Endothelial cell of umbilical vein (primary cell): ENCODE data around the gene ZC3H12C. TPM values are rescaled to one million over a fixed set of nuclear protein-coding genes. Genes with fewer than 3 reads are reported as not detected.

Source experiments
- BruUV-seq: library from RNA; stranded (reverse); fragments of 400-500 nt; replicated peaks from 2 replicates; lab custom pipeline; 2021; lab: Mats Ljungman, UMichigan
- CTCF ChIA-PET: fragments of 300-600, 350-600 bp; sonication (Branson Sonifier 250); formaldehyde crosslinking; loops from one replicate; lab custom pipeline; 2021; ENCODE audit warnings: antibody characterized with exemption, inconsistent platforms; lab: Charles Lee
- POLR2A ChIA-PET: fragments of 300-600, 350-600 bp; sonication (Branson Sonifier 250); formaldehyde crosslinking; loops from one replicate; lab custom pipeline; 2021; ENCODE audit warnings: antibody characterized with exemption, inconsistent platforms; lab: Charles Lee
- DNase-seq: peaks from one replicate; pipeline ENCODE4 v3.0.0-alpha.2; 2011; ENCODE audit warnings: low read depth, low spot score
- FAIRE-seq: peaks from 2 replicates; lab custom pipeline; 2011; peaks lifted over from hg19 to GRCh38; lab: Jason Lieb, UNC
- H2AFZ ChIP-seq: 2 replicates; pipeline ENCODE4 v1.6.0; 2012; ENCODE audit warnings: low read depth, low read length, control low read depth, inconsistent platforms
- H3K27ac ChIP-seq: 2 replicates; pipeline ENCODE4 v1.5.1; 2011; ENCODE audit warnings: low read depth, mild to moderate bottlenecking, control low read depth, low read length, moderate library complexity; ENCODE audit not compliant: insufficient read depth
- H3K27me3 ChIP-seq, 2 experiments: 2 replicates each; pipeline versions ENCODE4 v1.6.0 to v1.6.1; 2011; ENCODE audit warnings: low read length in 2 of 2, mixed read lengths in 1 of 2; ENCODE audit not compliant: control insufficient read depth in 2 of 2, insufficient read depth in 2 of 2
- H3K36me3 ChIP-seq, 2 experiments: 2 replicates in 1 of 2; 3 replicates in 1 of 2; pipeline ENCODE4 v1.5.1; 2011; ENCODE audit warnings: low read length in 2 of 2, mild to moderate bottlenecking in 1 of 2, moderate library complexity in 1 of 2; ENCODE audit not compliant: control insufficient read depth in 2 of 2, insufficient read depth in 2 of 2; ENCODE audit errors: extremely low read depth in 1 of 2
- H3K4me1 ChIP-seq: 3 replicates; pipeline ENCODE4 v1.5.1; 2011; ENCODE audit warnings: mild to moderate bottlenecking, low read length; ENCODE audit not compliant: control insufficient read depth, insufficient read depth; ENCODE audit errors: extremely low read depth
- H3K4me2 ChIP-seq: 2 replicates; pipeline ENCODE4 v1.6.1; 2011; ENCODE audit warnings: low read length, control low read depth, mixed read lengths; ENCODE audit not compliant: insufficient read depth
- H3K4me3 ChIP-seq, 3 experiments: fragments of 200-600 bp in 1 of 3; sonication (generic), shearing (Covaris generic) in 1 of 3; replicated peaks in 1 of 3; 2 replicates each; pipeline ENCODE4 v1.5.1; 2011 to 2016; ENCODE audit warnings: control low read depth in 3 of 3, low read length in 3 of 3, mild to moderate bottlenecking in 2 of 3, inconsistent platforms in 1 of 3, low read depth in 1 of 3, moderate library complexity in 1 of 3; ENCODE audit not compliant: insufficient read depth in 1 of 3
- H3K79me2 ChIP-seq: 2 replicates; pipeline ENCODE4 v1.6.0; 2012; ENCODE audit warnings: low read length, inconsistent platforms; ENCODE audit not compliant: control insufficient read depth, insufficient read depth
- H3K9ac ChIP-seq: replicated peaks from 2 replicates; pipeline ENCODE3; 2011; ENCODE audit warnings: low read length, control low read depth; ENCODE audit not compliant: insufficient read depth; ENCODE audit errors: extremely low read depth
- H3K9me1 ChIP-seq: replicated peaks from 3 replicates; pipeline ENCODE4 v1.6.0; 2011; ENCODE audit warnings: mild to moderate bottlenecking, low read length; ENCODE audit not compliant: control insufficient read depth, insufficient read depth; ENCODE audit errors: extremely low read depth
- H3K9me3 ChIP-seq: replicated peaks from 2 replicates; pipeline ENCODE4 v1.5.1; 2012; ENCODE audit warnings: low read length, inconsistent platforms; ENCODE audit not compliant: control insufficient read depth, insufficient read depth
- H4K20me1 ChIP-seq: replicated peaks from 2 replicates; pipeline ENCODE3; 2011; ENCODE audit warnings: mild to moderate bottlenecking, low read length; ENCODE audit not compliant: control insufficient read depth, insufficient read depth; ENCODE audit errors: extremely low read depth
- EZH2 ChIP-seq: IDR thresholded peaks from 2 replicates; pipeline ENCODE4 v1.6.1; 2012; ENCODE audit warnings: borderline replicate concordance, low read depth, mild to moderate bottlenecking, moderate library complexity, low read length, inconsistent platforms; ENCODE audit not compliant: severe bottlenecking
- FOS ChIP-seq: IDR thresholded peaks from 2 replicates; pipeline ENCODE4 v1.6.1; 2011; ENCODE audit warnings: mild to moderate bottlenecking, low read length, moderate library complexity, borderline replicate concordance; ENCODE audit not compliant: insufficient read depth
- GATA2 ChIP-seq: IDR thresholded peaks from 2 replicates; pipeline ENCODE4 v1.7.0; 2011; ENCODE audit warnings: low read depth, mild to moderate bottlenecking, moderate library complexity, mixed read lengths, low read length; ENCODE audit not compliant: insufficient read length, insufficient read depth
- JUN ChIP-seq: IDR thresholded peaks from 2 replicates; pipeline ENCODE4 v1.6.1; 2011; ENCODE audit warnings: borderline replicate concordance, low read depth; ENCODE audit not compliant: insufficient read length, insufficient read depth
- MYC ChIP-seq: IDR thresholded peaks from one replicate; pipeline ENCODE4 v1.6.1; 2011; ENCODE audit warnings: mild to moderate bottlenecking, low read depth, low read length
- POLR2A ChIP-seq: IDR thresholded peaks from 2 replicates; pipeline ENCODE4 v1.6.1; 2012; ENCODE audit warnings: low read depth, mild to moderate bottlenecking, control low read depth, low read length
- POLR2AphosphoS5 ChIP-seq: IDR thresholded peaks from 2 replicates; pipeline ENCODE4 v1.6.1; 2012; ENCODE audit warnings: low read depth, mild to moderate bottlenecking, control low read depth, low read length, moderate library complexity; ENCODE audit not compliant: insufficient read depth
- dilution Hi-C: fragments of 300-500 bp; cut with MboI; formaldehyde crosslinking; loops from one replicate; pipeline ENCODE4 v1.15.0; 2019; ENCODE audit warnings: low sequenced_read_pairs; ENCODE audit not compliant: extremely low pct_ligation_motif_present
- intact Hi-C: fragments of 100-400 bp; cut with micrococcal nuclease; formaldehyde crosslinking; loops from one replicate; pipeline ENCODE4 v1.10.0; 2022
- polyA plus RNA-seq, 4 experiments: library from polyadenylated mRNA; depleted of rRNA in 3 of 4; stranded (reverse) in 3 of 4; unstranded in 1 of 4; fragments of >200 nt; gene quantifications; 2 replicates each; pipeline versions ENCODE4 v1.2.1 to v1.2.3, GENCODE V29; 2011 to 2012; ENCODE audit warnings: missing spikeins in 1 of 4
- total RNA-seq: library from RNA; stranded (reverse); gene quantifications from 2 replicates; pipeline ENCODE4 v1.2.3, GENCODE V29; 2021
- TF ChIP-seq, protein P1 (sequence below), 2 donors: IDR thresholded peaks; 1 replicate in 1 of 2; 2 replicates in 1 of 2; pipeline ENCODE4 v1.5.1; 2011; ENCODE audit warnings: low read length in 2 of 2, mild to moderate bottlenecking in 2 of 2, moderate library complexity in 2 of 2, control low read depth in 1 of 2, inconsistent platforms in 1 of 2, low read depth in 1 of 2; ENCODE audit not compliant: insufficient read depth in 1 of 2; ENCODE audit errors: extremely low read depth in 1 of 2
- TF ChIP-seq, protein P2 (sequence below): IDR thresholded peaks from 2 replicates; pipeline ENCODE4 v1.6.1; 2011; ENCODE audit not compliant: insufficient read depth, insufficient read length

ZC3H12C gene
- total and polyA plus RNA-seq, 2 donors (not counting 3 experiments of a cell fraction or from before 2014, with no cell fraction given), result 5.5 to 14.7 TPM

DNA sequence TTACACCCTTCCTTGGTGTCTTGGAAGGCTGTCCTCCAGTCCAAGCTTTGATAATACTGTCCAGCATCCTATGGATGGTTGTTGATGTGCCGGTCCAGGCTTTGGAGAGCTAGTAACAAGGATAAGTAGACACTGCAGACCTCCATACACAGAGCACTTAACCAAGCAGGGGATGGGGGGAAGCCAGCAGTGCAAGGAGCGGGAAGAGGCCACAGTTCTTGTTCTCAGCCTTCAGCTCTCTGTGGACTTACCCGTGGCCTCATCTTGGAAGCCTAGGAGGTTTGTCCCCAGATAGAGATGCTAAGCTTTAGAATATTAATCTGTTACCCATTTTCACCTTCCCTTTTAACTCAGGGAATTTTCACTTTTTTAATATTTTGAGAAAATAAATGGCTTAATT, 30.9 kb upstream of the ZC3H12C start:
- H3K4me2 ChIP-seq, result no peak overlapping the region
- FAIRE-seq (no peak), DNase-seq (no peak)
- ChIA-PET CTCF (interaction anchor here (0.8 to 2.4 kb wide), 6 partner anchors 16 to 116 kb away, joined by 3 to 7 read pairs (median 3); no protein-coding TSS in a partner anchor), POLR2A (no interaction called here)
- H3K4me1 ChIP-seq, result no peaks in the 10 kb centered on the region
- dilution Hi-C loops (no loop called here), intact Hi-C loops (no loop called here)
- no peak overlapping the region for H2AFZ ChIP-seq
- no peaks in the 10 kb centered on the region for H4K20me1 ChIP-seq
- H3K9me3 ChIP-seq, result no peaks in the 10 kb centered on the region
- H3K9ac ChIP-seq, result no peak overlapping the region
- TF ChIP-seq MYC (no peak), FOS (no peak), JUN (no peak), GATA2 (no peak), POLR2AphosphoS5 (no peak), POLR2A (no peak), EZH2 (no peak)
- TF ChIP-seq, protein P1, sequence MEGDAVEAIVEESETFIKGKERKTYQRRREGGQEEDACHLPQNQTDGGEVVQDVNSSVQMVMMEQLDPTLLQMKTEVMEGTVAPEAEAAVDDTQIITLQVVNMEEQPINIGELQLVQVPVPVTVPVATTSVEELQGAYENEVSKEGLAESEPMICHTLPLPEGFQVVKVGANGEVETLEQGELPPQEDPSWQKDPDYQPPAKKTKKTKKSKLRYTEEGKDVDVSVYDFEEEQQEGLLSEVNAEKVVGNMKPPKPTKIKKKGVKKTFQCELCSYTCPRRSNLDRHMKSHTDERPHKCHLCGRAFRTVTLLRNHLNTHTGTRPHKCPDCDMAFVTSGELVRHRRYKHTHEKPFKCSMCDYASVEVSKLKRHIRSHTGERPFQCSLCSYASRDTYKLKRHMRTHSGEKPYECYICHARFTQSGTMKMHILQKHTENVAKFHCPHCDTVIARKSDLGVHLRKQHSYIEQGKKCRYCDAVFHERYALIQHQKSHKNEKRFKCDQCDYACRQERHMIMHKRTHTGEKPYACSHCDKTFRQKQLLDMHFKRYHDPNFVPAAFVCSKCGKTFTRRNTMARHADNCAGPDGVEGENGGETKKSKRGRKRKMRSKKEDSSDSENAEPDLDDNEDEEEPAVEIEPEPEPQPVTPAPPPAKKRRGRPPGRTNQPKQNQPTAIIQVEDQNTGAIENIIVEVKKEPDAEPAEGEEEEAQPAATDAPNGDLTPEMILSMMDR (IDR thresholded peaks at IDR 0.05; ENCODE audit: extremely low read depth in 1 of 2, insufficient read depth in 1 of 2, low read depth in 1 of 2, low read length in 2 of 2), result no peak
- TF ChIP-seq, protein P2, sequence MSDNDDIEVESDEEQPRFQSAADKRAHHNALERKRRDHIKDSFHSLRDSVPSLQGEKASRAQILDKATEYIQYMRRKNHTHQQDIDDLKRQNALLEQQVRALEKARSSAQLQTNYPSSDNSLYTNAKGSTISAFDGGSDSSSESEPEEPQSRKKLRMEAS, result no peak
- H3K9me1 ChIP-seq, result no peaks in the 10 kb centered on the region
- BruUV-seq, result no TSS peak
- H3K4me3 ChIP-seq, result no peak overlapping the region
- no peaks in the 10 kb centered on the region for H3K27me3 ChIP-seq
- H3K27ac ChIP-seq, result no peak overlapping the region
- H3K36me3 ChIP-seq, result no peaks in the 10 kb centered on the region
- no peaks in the 10 kb centered on the region for H3K79me2 ChIP-seq
